MM.1S (cell line): Measurements from ENCODE around the gene UNC13C.

ENCODE experiments used
- CTCF ChIP-seq: fragments of 300-600 bp; sonication (generic); IDR thresholded peaks from 2 replicates; pipeline ENCODE4 v1.5.1; 2016; ENCODE audit warnings: antibody characterized with exemption, low read length, mixed read lengths
- EZH2phosphoT487 ChIP-seq: fragments of 300-600 bp; sonication (generic); IDR thresholded peaks from 2 replicates; pipeline ENCODE4 v1.6.1; 2018; ENCODE audit warnings: antibody characterized with exemption, low read length

GRCh38 chr15:54515664-54516582 is 537.7 kb downstream of the UNC13C start:
- TF ChIP-seq CTCF (no peak), EZH2phosphoT487 (no peak)
